T-helper 22 cell (primary cell): Measurements from ENCODE around the gene UNCX.
"Not testable (repeated sequence)": the region's sequence is repeated elsewhere in the genome, so short reads cannot be mapped to it uniquely, and the experiment has no call there.

Experiments
- DNase-seq: peaks from one replicate; pipeline ENCODE4 v3.0.0-alpha.2; 2020; ENCODE audit warnings: low read depth

The UNCX gene

DNA sequence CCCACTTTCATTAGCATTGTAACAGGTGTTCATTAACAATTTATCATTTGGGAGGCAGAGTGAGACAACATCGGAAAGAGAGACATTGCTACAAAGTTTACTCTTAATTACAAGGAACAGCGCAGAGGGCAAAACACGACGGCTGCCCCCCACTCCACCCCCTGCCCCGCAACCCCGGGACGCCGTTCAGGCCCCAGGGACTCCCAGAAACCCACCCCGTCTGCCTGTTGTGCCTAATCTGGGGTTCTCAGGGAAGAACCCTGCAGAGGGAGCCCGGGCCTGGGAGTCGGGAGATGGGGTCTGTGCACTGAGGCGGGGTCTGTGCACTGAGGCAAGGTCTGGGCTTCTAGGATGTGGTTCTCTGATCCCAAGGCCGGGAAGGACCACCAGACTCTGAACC lies 25.2 kb downstream of the UNCX start:
- DNase-seq: no peak

DNA sequence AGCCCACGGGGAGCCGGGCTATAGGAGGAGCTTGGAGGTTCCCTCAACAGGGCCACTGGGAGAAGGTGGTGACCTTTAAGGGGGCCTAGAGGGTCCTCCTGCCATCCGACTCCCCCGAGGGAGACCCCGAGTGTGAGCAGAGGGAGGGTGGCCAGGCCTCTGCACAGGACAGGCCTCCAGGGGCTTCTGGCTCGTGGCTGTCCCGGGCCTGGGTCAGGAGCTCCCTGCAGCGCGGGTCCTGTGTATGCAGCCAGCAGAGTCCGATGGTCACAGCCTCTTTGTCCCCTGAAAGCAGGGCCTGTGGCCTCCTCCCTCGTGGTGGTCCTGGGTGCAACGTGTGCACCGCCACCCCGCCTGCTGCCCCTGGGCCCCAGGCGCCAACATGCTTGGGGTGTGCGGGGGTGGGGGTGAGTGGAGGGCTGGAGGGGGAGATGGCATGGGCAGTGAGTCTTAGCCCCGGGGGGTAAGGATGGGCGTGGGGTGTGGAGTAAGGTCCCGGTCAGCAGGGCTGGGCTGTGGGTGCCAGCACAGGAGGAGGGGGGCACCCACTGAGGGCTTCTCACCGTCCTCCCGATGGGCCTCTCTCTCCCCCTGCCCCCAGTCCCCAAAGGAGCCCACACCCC lies 27.1 kb downstream of the UNCX start:
- no peak for DNase-seq

DNA sequence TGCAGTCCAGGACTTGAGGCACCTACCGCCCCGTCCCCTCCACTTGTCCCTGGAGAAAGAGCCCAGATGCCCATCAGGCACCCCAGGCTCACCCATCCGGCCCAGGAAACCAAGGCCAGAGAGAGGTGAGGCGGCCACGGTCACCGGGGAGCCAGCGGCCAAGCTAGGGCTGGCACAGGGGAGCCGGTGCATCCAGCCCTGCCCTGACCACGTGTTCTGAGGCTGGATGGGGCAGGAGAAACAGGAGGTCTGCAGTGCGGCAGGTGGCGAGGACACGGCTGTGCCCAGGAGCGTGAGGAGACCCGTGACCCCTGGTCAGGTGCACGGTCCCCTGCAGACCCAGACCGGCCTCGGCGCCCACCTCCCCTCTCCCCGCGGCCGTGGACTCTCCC lies 27.6 kb downstream of the UNCX start:
- no peak for DNase-seq

DNA sequence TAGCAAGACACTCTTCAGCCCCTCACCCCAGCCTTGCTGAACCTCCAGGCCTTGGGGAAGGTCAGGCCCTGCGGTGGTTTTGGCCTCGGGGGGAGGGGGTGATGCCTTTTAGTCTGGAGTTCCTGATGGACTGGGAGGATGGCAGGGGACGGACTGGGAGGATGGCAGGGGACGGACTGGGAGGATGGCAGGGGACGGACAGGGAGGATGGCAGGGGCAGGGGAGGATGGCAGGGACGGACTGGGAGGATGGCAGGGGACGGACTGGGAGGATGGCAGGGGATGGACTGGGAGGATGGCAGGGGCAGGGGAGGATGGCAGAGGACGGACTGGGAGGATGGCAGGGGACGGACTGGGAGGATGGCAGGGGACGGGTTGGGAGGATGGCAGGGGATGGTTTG lies 28.4 kb downstream of the UNCX start:
- DNase-seq: not testable (repeated sequence)

DNA sequence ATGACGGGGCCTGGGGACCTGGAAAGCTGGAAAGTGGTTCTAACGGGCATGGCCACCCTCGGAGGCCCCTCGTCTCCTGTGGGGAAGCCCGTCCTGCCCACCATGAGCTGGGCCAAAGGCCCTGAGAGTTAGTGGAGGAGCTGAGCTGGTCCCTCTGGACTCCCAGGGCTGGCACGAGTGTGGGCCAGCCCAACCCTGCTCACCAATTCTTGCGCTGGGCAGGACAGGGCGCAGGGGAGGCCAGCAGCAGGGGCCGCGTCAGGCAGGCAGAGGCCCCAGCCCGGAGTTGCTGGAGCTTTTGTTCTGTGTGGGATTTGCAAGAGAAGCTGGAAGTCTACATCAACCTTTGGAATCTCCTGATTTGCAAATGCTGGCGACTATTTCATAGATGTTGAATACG lies 29.8 kb downstream of the UNCX start:
- DNase-seq: no peak

GRCh38 chr7:1263391-1263951 lies 30.8 kb downstream of the UNCX start:
- DNase-seq: no peak

- no peak for DNase-seq
Observed at GRCh38 chr7:1264345-1265280, 31.9 kb downstream of the UNCX start.

DNA sequence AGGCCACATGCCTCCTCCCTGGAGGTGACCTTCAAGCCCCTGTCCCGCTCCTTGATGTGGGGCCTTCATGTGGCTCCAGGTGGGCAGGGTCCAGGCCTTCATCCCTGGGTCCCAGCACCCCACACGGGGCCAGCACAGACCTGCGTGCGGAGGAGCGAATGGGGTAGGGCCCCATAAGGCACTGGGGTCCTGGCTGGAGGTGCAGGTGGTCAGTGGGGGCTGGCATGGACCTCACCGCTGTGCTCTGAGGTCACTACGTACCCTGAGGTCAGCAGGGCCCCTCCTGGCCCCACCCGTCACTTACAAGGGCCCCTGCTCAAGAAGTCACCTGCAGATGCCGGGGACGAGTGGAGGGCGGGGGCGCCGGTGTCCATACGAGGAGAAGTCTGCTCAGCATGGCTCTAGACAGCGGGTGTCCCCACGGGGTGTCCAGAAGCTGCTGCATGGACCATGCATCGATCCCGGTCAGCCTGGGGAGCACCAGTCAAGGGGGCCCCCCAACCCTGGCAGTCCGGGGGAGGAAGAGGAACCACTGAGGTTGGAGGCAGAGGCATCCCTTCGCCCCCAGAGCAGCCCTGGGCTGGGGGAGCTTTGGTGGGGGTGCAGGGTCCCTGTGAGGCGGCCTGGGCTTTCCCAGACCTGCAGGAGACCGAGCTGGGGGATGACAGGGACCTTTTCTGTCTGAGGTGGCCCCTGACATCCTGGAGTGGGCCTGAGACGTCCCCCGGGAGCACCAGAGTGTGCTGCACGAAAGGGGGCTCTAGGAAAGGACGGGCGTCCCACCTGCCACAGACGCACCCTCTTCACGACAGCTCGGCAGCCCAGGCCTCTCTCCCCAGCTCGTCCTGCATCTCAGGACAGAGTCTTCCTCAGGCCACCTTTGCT lies 34.6 kb downstream of the UNCX start:
- no peak for DNase-seq

GRCh38 chr7:1268076-1268815 lies 35.6 kb downstream of the UNCX start:
- DNase-seq: no peak

DNA sequence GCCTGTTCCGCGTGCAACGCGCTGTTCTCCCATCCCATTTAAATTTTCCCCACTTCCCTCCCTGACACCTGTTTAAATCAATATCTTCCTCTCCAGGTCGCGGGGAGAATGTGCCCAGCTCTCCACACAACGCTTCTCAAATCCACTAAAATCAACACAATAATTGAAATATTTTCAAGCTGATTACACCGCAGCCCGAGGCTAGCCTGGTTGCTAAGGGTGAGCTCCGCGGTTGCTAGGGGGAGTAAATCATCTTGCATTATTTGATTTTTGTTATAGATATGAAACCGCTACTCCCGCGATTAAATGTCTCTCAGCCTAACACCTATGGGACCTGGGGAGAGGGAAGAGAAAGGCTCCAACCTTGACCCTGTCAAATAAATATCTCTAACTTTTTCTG lies 36.2 kb downstream of the UNCX start:
- DNase-seq: no peak

GRCh38 chr7:1269336-1269890 lies 36.7 kb downstream of the UNCX start:
- DNase-seq: no peak

DNA sequence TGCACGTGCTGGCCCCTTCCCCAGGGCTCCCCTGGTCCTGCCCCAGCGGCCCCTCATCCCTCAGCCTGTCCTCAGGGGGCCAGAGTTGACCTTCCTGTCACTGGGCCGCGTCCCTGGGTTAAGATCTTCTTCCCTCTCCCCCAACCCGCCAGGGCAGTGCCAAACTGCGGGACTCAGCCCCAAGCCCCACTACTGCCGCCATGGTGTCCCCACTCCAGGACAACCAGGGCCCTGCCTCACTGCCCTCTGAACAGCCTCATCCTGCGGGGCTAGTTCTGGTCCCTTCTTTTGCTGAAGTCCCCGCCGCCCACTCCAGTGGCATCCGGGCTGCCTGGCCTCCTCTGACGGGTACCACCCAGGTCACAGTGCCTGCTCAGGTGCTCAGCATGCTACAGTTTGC lies 37.5 kb downstream of the UNCX start:
- no peak for DNase-seq

DNA sequence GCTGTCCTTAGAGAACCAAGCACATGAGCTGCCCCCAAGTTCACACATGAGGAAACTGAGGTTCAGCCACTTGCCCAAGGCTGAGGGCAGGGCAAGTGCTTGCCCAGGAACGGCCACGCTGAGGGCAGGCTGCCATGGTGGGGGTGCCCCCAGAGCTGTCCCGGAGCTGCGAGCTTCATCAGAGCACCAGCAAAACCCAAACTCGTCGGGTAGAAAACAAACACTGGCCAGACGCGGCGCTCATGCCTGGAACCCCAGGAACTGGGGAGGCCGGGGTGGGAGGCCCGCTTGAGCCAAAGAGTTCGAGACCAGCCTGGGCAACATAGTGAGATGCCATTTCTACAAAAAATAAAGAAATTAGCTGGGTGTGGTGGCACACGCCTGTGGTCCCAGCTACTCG lies 38.4 kb downstream of the UNCX start:
- DNase-seq: no peak

DNA sequence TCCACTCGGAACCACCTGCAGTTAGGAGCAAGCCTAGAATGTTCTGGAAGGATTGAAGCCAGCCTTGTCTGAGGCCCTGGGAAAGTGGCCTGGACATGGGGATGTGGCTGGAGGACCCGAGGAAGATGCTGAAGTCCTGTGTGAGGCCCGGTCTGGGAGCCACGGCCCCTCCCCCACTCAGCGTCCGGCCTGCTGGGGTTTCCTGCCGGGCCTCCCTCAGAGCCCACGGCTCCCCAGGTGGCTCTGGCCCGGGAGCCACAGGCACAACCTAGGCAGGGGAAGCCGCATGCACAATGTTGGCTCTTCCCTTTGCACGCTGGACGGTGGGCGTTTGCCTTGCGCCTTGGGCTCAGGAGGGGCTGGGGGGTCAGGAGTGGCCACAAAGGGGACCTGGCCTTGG lies 39.0 kb downstream of the UNCX start:
- no peak for DNase-seq

- DNase-seq: not testable (repeated sequence)
Observed at GRCh38 chr7:1272136-1272535, 39.5 kb downstream of the UNCX start.

- DNase-seq: no peak
Observed at GRCh38 chr7:1274121-1274875, 41.6 kb downstream of the UNCX start.

DNA sequence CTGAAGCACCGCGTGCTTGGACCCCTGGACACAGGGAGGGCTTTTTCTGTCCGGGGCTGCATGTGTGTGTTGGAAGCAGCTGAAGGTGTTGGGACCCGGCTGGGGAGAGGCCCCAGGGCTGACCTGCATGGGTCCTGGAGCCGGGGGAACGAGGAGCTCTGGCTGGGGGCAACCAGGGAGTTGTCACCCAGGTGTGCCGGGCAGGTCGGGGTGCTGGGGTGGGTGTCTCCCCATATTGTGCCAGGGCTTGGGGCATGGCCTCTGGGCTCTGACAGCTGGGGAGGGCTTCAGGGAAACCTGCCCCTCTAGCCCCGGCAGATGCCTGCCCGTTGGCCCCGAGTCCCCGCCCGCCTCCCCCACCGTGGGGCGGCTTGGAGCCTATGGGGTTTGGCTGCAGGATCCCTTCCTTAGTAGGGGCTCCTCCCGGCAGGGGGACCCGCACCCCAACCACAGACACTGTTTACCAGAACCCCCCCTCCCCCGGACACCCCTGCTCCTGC lies 42.3 kb downstream of the UNCX start:
- no peak for DNase-seq

DNA sequence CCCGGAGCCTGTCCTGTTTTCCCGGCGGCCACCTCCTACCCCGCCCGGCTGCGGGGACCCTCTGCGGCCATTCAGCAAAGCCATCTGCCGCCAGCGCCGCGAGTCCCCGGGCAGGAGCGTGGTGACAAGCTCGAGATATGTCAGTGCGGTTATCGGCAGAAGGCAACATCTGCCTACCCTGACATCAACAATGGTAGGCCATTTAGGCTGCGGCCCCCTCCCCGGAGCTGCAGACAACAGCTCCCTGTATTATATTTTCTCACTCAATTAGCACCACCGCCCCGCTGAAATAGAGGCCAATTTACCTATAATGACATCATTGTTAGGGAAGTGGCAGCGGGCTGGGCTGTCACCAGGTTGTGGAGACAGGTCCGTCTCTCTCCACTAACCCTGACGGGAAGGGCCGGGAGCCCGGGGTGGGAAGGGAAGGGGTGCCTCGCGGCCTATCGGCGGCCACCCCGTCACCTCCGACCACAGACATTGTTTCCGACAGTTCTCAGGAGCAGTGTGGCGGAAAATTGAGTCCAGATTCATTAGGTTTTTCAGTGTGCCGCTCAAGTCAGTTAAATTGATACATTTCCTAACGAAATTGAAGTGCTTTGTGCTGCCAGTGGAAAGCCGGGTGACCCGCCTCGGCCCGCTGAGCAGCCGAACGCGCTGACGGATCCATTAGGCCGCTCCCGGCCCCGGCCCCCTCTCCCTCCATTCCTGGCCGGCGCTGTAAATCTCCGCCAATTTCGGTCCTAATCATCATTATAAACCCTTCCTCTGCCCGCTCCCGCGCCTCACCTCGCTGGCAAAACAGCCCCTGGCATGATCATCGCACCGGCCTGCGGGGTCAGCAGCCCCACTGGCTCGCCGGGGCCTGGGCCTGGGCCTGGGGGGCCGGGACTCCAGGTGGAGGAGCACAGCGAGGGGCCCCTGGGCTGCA lies 43.0 kb downstream of the UNCX start:
- no peak for DNase-seq

DNA sequence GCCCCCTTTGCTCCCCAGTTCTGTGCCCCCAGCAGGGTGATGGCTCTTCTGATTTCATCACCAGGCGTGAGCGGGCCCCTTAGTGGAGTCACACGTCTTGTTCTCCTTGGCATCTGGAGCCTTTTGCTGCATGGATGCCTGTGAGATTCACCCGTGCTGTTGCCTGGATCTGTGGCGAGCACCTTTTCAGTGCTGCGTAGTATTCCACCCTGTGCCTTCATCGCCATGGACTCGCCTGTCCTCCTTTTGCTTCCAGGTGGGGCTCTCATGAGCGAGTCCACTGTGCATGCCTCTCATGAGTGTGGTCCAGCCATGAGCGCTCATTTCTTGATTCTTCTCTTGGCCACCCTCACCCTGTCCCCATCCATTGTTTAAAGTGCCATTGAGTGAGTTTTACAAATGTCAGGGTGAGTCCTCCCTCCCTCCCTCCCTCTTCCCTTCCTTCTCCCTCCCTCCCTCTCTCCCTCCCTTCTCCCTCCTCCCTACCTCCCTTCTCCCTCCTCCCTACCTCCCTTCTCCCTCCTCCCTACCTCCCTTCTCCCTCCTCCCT lies 44.0 kb downstream of the UNCX start:
- no peak for DNase-seq
